Right forelimb (tissue), 1 donor: ENCODE data around the gene PGA4.
"Not testable (repeated sequence)": the region's sequence is repeated elsewhere in the genome, so short reads cannot be mapped to it uniquely, and the experiment has no call there.

Experiments used
- DNase-seq: peaks from one replicate; pipeline ENCODE4 v3.0.0-alpha.2; 2018

The PGA4 gene

DNA sequence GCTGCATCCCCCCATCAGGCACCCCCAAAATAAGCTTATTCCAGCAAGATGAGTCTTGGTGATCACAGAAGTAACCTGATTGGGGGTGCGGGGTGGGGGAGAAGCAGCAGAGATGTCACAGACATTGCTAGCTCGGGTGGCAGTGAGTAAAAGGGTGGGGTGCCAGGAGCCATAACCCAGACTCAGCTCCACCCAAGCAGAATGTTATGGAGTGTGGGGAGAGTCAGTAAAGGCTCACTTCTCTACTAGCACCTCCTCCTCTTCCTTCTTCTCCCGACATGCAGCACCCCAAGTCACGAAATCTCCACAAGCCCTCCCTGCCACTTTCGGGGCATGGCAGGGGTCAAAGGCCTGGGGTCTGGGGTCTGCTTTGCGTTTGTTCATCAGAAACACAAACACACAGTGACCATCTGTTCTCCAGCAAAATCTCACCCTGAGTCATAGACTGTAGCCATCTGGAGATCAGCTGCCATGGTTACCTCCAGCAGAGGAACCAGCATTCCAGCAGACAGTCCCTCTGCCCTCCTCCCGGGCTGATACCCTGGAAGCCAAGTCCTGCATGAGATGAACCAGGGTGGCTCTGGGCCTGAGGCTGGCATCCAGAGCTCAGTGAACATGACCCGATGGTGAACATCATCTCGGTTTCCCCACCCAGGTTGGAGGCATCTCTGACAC lies 14.4 kb upstream of the PGA4 start:
- not testable (repeated sequence) for DNase-seq

DNA sequence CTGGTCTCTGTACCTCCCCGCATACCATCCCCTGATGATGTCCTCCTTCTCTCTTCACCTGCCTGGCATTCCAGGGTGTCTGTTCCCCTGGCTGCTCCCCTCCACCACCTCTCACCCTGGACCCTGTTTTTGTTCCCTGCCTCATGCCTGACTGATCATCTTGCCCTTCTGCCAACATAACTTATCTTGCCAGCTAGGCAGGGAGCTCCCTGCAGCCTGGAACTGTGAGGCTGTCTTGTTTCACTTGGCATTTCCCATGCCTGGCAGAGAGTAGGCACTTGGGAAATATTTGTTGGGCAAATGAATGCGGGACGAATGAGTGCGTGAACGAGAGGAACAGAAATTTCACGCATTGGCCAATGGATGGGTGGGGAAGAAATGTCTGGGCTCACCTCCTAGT lies 11.5 kb upstream of the PGA4 start:
- DNase-seq: not testable (repeated sequence)

DNA sequence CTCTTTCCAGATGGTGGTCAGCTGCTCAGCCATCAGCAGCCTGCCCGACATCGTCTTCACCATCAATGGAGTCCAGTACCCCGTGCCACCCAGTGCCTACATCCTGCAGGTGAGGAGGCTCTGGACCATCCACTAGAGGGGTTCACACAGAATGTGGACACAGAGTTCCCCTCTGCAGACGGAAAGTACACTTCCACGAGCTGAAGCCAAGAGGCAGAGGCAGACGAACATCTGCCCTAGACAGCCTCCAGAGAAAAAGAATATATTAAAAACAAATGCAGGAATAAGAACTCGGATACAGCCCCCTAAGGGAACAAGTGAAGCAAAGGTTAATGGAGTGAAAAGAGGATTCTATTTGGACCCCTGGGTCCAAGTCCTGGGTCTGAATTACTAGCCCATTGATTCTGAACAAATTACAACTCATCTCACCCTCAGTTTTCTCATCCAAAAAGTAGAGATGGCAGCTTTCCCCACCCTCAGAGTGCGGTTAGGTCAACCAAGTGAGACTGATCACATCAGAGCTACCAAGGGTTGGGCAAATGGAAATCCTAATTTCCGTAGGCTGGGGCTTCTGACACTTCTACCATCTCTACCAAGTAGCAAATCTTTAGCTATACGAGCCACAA lies 10.7 kb upstream of the PGA4 start:
- not testable (repeated sequence) for DNase-seq

DNA sequence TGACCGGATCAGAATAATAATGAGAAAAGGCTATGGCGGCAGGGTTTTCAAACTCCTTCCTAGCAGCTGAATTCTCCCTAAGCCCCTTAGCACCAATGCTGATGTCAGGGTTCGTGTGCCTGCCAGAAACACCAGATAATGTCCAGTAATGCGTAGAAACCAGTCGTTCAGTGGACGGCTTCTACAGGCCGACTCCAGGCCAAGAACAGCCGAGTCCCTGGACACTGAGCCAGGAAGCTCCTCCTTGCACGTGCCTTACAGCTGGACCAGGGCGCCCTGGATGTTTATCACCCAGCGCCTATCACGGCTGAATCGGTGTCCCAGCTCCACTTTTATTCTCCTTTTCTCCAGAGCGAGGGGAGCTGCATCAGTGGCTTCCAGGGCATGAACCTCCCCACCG lies 9.9 kb upstream of the PGA4 start:
- DNase-seq: not testable (repeated sequence)

DNA sequence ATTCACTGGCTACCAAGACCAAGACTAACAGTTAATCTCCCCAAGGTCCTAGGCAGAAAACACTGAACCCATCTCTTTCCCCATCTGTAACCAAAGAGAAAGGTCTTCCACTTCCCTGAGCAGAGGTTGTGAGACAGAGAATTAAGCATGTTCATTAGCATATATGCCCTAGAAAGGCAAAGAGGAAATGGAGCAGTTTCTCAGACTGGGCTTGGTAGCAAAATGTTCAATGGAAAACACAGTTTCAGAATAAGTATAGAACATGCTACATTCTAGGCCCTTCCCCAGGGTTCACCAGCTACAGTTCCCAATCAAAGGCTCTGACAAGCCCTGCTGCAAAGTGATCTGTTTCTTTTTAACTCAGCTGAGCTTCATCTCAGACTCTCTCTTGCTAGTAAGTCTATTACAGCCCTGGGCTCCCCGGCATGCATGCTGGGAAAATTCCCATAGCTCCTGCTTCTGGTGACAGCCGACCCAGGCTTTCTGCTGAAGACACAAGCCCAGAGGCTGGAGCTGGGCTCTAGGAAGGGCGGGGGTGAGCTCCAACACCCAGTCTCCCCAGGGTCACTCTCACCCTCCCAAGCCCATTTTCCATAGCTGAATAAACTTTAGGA lies 8.3 kb upstream of the PGA4 start:
- DNase-seq: not testable (repeated sequence)

DNA sequence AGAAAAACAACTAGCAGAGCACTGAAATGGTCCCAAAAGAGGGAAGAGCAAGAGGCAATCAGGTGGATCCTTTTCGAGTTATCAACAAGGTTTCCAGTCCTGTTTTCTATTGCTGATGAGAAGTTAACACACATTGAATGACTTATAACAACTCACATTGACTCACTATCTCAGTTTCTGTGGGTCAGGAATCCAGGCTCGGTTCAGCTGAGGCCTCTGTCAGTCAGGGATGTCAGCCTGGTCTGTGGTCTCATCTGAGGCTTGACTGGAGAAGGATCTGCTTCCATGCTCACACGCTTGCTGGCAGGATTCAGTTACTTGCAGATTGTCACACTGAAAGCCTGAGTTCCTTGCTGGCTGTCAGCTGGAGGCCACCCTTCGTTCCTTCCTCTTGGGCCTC lies 3.8 kb upstream of the PGA4 start:
- DNase-seq: not testable (repeated sequence)

DNA sequence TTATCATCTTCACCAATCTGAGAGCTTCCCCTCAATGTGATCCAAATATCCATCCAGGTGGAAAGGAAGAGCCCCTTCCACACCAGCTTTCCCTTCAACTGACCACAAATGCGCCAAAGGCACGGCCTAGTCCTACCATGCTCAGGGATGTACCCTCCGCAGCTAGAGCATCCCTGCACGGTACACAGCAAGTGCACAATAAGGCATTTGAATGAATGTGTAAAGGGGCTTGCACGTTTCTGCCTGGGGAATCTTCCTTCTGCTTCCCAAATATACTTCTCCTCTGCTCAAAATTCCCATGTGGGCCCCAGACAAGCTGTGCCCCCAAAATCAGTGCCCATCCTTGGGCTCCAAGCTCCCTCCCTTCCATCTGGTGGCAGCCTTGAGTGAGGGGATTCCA lies 3.1 kb upstream of the PGA4 start:
- DNase-seq: not testable (repeated sequence)

DNA sequence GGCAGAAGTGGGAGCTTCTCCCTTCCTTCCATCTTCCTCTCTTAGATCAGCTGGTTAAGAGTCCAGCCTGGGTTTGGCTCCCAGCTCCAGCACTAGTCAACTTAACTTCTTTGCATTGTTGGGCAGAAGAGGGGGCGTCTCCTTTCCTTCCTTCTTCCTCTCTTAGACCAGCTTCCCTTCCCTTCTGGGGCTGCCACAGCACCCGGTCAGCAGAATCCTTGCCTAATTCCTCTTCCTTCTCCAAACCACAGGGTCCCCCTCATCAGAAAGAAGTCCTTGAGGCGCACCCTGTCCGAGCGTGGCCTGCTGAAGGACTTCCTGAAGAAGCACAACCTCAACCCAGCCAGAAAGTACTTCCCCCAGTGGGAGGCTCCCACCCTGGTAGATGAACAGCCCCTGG lies 545 bp downstream of the PGA4 start:
- not testable (repeated sequence) for DNase-seq

DNA sequence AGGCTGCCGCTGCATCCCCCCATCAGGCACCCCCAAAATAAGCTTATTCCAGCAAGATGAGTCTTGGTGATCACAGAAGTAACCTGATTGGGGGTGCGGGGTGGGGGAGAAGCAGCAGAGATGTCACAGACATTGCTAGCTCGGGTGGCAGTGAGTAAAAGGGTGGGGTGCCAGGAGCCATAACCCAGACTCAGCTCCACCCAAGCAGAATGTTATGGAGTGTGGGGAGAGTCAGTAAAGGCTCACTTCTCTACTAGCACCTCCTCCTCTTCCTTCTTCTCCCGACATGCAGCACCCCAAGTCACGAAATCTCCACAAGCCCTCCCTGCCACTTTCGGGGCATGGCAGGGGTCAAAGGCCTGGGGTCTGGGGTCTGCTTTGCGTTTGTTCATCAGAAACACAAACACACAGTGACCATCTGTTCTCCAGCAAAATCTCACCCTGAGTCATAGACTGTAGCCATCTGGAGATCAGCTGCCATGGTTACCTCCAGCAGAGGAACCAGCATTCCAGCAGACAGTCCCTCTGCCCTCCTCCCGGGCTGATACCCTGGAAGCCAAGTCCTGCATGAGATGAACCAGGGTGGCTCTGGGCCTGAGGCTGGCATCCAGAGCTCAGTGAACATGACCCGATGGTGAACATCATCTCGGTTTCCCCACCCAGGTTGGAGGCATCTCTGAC lies 4.5 kb downstream of the PGA4 start:
- DNase-seq: not testable (repeated sequence)

DNA sequence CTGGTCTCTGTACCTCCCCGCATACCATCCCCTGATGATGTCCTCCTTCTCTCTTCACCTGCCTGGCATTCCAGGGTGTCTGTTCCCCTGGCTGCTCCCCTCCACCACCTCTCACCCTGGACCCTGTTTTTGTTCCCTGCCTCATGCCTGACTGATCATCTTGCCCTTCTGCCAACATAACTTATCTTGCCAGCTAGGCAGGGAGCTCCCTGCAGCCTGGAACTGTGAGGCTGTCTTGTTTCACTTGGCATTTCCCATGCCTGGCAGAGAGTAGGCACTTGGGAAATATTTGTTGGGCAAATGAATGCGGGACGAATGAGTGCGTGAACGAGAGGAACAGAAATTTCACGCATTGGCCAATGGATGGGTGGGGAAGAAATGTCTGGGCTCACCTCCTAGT lies 7.3 kb downstream of the PGA4 start:
- not testable (repeated sequence) for DNase-seq

DNA sequence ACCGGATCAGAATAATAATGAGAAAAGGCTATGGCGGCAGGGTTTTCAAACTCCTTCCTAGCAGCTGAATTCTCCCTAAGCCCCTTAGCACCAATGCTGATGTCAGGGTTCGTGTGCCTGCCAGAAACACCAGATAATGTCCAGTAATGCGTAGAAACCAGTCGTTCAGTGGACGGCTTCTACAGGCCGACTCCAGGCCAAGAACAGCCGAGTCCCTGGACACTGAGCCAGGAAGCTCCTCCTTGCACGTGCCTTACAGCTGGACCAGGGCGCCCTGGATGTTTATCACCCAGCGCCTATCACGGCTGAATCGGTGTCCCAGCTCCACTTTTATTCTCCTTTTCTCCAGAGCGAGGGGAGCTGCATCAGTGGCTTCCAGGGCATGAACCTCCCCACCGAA lies 8.9 kb downstream of the PGA4 start:
- not testable (repeated sequence) for DNase-seq

DNA sequence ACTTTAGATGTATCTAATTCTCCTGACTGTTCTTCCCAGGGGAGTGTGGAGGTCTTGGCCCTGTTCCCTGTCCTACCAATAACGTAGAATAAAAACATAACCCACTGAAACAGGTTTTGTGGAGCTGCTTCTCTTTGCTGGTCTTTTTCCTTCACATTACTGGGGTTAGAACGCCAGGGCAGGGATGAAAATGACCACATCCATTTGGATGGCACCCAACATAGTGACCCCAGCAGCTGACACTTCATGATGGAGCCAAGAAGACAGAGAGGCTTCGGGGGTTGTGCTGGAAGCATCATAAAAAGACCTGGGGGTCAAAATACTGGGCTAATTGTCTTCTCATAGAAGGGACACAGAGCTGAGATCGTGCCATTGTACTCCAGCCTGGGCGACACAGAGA lies 9.4 kb downstream of the PGA4 start:
- not testable (repeated sequence) for DNase-seq

DNA sequence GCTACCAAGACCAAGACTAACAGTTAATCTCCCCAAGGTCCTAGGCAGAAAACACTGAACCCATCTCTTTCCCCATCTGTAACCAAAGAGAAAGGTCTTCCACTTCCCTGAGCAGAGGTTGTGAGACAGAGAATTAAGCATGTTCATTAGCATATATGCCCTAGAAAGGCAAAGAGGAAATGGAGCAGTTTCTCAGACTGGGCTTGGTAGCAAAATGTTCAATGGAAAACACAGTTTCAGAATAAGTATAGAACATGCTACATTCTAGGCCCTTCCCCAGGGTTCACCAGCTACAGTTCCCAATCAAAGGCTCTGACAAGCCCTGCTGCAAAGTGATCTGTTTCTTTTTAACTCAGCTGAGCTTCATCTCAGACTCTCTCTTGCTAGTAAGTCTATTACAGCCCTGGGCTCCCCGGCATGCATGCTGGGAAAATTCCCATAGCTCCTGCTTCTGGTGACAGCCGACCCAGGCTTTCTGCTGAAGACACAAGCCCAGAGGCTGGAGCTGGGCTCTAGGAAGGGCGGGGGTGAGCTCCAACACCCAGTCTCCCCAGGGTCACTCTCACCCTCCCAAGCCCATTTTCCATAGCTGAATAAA lies 10.5 kb downstream of the PGA4 start:
- DNase-seq: not testable (repeated sequence)

DNA sequence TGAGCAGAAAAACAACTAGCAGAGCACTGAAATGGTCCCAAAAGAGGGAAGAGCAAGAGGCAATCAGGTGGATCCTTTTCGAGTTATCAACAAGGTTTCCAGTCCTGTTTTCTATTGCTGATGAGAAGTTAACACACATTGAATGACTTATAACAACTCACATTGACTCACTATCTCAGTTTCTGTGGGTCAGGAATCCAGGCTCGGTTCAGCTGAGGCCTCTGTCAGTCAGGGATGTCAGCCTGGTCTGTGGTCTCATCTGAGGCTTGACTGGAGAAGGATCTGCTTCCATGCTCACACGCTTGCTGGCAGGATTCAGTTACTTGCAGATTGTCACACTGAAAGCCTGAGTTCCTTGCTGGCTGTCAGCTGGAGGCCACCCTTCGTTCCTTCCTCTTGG lies 15.0 kb downstream of the PGA4 start:
- not testable (repeated sequence) for DNase-seq

DNA sequence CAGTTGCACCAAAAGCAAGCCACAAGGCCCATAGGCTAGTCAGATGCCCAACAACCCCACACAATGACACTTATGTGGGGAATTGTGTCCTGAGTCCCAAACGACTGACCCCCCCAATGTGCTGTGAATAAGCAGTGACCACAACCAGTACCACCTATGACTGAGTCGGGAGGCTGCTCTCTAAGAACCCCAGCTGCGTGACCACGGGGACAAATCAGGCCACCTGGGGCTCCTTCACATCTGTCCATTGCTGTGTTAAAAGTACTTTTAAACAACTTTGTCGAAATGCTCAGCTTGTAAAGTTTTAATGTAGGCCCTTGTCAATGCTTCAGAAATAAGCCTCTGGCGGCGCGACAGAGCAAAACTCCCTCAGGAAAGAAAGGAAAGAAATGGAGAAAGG lies 18.1 kb downstream of the PGA4 start:
- DNase-seq: not testable (repeated sequence)

DNA sequence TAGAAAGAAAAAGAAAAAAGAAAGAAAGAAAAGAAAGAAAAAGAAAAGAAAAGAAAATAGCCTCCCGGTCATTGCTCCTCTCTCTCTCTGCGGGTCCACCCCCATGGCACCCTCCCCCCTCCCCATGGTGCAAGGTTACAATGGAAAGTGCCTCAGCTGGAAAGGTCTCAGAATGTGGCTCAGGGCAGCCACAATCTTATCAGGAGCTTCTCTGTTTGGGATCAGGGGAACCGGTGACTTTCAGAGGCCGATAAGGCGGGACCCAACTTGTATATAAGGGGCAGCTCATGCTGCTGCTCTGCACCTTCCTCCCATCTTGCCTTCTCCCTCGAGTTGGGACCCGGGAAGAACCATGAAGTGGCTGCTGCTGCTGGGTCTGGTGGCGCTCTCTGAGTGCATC lies 18.7 kb downstream of the PGA4 start, which contains the start of gene PGA5:
PGA5 (plus strand) TSS at position 301 of the 400 bp plus-strand sequence; CDS start at position 353, 52 bp downstream.
- DNase-seq: not testable (repeated sequence)

DNA sequence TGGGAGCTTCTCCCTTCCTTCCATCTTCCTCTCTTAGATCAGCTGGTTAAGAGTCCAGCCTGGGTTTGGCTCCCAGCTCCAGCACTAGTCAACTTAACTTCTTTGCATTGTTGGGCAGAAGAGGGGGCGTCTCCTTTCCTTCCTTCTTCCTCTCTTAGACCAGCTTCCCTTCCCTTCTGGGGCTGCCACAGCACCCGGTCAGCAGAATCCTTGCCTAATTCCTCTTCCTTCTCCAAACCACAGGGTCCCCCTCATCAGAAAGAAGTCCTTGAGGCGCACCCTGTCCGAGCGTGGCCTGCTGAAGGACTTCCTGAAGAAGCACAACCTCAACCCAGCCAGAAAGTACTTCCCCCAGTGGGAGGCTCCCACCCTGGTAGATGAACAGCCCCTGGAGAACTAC lies 19.4 kb downstream of the PGA4 start:
- DNase-seq: not testable (repeated sequence)

DNA sequence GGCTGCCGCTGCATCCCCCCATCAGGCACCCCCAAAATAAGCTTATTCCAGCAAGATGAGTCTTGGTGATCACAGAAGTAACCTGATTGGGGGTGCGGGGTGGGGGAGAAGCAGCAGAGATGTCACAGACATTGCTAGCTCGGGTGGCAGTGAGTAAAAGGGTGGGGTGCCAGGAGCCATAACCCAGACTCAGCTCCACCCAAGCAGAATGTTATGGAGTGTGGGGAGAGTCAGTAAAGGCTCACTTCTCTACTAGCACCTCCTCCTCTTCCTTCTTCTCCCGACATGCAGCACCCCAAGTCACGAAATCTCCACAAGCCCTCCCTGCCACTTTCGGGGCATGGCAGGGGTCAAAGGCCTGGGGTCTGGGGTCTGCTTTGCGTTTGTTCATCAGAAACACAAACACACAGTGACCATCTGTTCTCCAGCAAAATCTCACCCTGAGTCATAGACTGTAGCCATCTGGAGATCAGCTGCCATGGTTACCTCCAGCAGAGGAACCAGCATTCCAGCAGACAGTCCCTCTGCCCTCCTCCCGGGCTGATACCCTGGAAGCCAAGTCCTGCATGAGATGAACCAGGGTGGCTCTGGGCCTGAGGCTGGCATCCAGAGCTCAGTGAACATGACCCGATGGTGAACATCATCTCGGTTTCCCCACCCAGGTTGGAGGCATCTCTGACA lies 23.3 kb downstream of the PGA4 start:
- DNase-seq: not testable (repeated sequence)

DNA sequence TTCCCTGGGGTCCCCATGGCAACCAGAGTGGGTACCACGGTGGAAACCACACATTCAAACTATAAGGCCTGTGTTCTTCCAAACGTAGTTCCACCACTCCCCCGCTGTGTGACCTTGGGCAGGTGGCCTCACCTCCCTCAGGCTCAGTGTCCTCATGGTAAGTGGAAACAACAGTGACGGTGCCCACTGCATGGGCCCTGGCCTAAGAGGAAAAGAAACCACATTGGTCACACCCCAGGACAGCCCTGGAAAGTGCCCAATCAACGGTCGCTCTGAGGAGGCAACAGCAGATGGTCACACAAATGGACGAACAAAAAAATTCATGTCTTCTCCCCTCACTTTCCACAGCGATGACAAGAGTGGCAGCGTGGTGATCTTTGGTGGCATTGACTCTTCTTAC lies 25.9 kb downstream of the PGA4 start:
- DNase-seq: not testable (repeated sequence)

DNA sequence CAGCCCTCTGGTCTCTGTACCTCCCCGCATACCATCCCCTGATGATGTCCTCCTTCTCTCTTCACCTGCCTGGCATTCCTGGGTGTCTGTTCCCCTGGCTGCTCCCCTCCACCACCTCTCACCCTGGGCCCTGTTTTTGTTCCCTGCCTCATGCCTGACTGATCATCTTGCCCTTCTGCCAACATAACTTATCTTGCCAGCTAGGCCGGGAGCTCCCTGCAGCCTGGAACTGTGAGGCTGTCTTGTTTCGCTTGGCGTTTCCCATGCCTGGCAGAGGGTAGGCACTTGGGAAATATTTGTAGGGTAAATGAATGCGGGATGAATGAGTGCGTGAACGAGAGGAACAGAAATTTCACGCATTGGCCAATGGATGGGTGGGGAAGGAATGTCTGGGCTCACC lies 27.1 kb downstream of the PGA4 start:
- not testable (repeated sequence) for DNase-seq

DNA sequence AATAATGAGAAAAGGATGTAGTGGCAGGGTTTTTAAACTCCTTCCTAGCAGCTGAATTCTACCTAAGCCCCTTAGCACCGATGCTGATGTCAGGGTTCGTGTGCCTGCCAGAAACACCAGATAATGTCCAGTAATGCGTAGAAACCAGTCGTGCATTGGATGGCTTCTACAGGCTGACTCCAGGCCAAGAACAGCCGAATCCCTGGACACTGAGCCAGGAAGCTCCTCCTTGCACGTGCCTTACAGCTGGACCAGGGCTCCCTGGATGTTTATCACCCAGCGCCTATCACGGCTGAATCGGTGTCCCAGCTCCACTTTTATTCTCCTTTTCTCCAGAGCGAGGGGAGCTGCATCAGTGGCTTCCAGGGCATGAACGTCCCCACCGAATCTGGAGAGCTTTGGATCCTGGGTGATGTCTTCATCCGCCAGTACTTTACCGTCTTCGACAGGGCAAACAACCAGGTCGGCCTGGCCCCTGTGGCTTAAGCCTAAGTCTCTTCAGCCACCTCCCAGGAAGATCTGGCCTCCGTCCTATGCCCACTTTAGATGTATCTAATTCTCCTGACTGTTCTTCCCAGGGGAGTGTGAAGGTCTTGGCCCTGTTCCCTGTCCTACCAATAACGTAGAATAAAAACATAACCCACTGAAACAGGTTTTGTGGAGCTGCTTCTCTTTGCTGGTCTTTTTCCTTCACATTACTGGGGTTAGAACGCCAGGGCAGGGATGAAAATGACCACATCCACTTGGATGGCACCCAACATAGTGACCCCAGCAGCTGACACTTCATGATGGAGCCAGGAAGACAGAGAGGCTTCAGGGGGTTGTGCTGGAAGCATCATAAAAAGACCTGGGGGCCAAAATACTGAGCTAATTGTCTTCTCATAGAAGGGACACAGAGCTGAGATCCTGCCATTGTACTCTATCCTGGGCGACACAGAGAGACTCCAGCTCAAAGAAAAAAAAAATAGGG lies 28.9 kb downstream of the PGA4 start:
- peak; percentile 81 for DNase-seq
